K562 (cell line): ENCODE measurements around the gene FOXJ1. TPM values are rescaled to one million over a fixed set of nuclear protein-coding genes. Genes with fewer than 3 reads are reported as not detected.

Source experiments
- ATAC-seq: fragments of 200-7000 bp; cut with Tn5 transposase; 3 replicates; pipeline ENCODE4 v1.9.1; 2020; ENCODE audit warnings: moderate library complexity
- BruUV-seq: library from RNA; stranded (reverse); fragments of 400-500 nt; replicated peaks from 2 replicates; lab custom pipeline; 2021; lab: Mats Ljungman, UMichigan
- CTCF ChIA-PET: fragments of 300-600 bp; formaldehyde crosslinking; extraction: SDS; loops from one replicate; lab custom pipeline; 2021; ENCODE audit warnings: low intra/inter-chr PET ratio; lab: Yijun Ruan, JAX
- POLR2A ChIA-PET: fragments of 300-600, 350-650 bp; sonication (Branson Sonifier 250); formaldehyde crosslinking; extraction: SDS; loops from one replicate; lab custom pipeline; 2021; ENCODE audit warnings: antibody characterized with exemption, inconsistent platforms; lab: Yijun Ruan, JAX
- DNase-seq, 4 experiments: peaks; one replicate each; pipeline versions ENCODE4 v3.0.0 to v3.0.0-alpha.2; 2011 to 2018; ENCODE audit warnings: low spot score in 3 of 4, mixed read lengths in 3 of 4; ENCODE audit errors: extremely low read depth in 1 of 4
- FAIRE-seq: peaks from 2 replicates; lab custom pipeline; 2011; peaks lifted over from hg19 to GRCh38; lab: Jason Lieb, UNC
- H2AFZ ChIP-seq: 2 replicates; pipeline ENCODE4 v1.6.0; 2011; ENCODE audit warnings: low read depth, low read length, control low read depth, inconsistent platforms
- H3K27ac ChIP-seq: fragments of 200-600 bp; 3 replicates; pipeline ENCODE4 v1.8.0; 2011; ENCODE audit warnings: low read depth, mild to moderate bottlenecking, control low read depth, inconsistent platforms, low read length, moderate library complexity, mixed read lengths; ENCODE audit errors: extremely low read depth
- H3K27me3 ChIP-seq, 2 experiments: fragments of 300-600 bp in 1 of 2; 2 replicates in 1 of 2; 3 replicates in 1 of 2; pipeline versions ENCODE4 v1.6.0 to v1.8.0; 2011; ENCODE audit warnings: inconsistent platforms in 2 of 2, low read length in 2 of 2, mild to moderate bottlenecking in 1 of 2, mixed read lengths in 1 of 2, moderate library complexity in 1 of 2; ENCODE audit not compliant: control insufficient read depth in 2 of 2, insufficient read depth in 2 of 2
- H3K36me3 ChIP-seq: fragments of 300-600 bp; 3 replicates; pipeline ENCODE4 v1.8.0; 2011; ENCODE audit warnings: mild to moderate bottlenecking, low read length, inconsistent platforms; ENCODE audit not compliant: control insufficient read depth, insufficient read depth
- H3K4me1 ChIP-seq, 2 experiments: fragments of 200-600 bp in 1 of 2; replicated peaks in 1 of 2; 2 replicates in 1 of 2; 3 replicates in 1 of 2; pipeline versions ENCODE4 v1.5.1 to v1.8.0; 2011; ENCODE audit warnings: inconsistent platforms in 2 of 2, low read length in 2 of 2, mild to moderate bottlenecking in 1 of 2, mixed read lengths in 1 of 2, moderate library complexity in 1 of 2; ENCODE audit not compliant: control insufficient read depth in 2 of 2, insufficient read depth in 2 of 2
- H3K4me2 ChIP-seq: 2 replicates; pipeline ENCODE4 v1.6.1; 2011; ENCODE audit warnings: low read length, control low read depth, inconsistent platforms, mixed read lengths; ENCODE audit not compliant: insufficient read depth
- H3K4me3 ChIP-seq: fragments of 200-600 bp; sonication (generic), shearing (Covaris generic); 2 replicates; pipeline ENCODE4 v1.5.1; 2016; ENCODE audit warnings: control low read depth, inconsistent platforms
- H3K79me2 ChIP-seq: fragments of 200-600 bp; 3 replicates; pipeline ENCODE4 v1.8.0; 2011; ENCODE audit warnings: low read length, inconsistent platforms; ENCODE audit not compliant: control insufficient read depth, insufficient read depth
- H3K9ac ChIP-seq, 2 experiments: 2 replicates each; pipeline versions ENCODE4 v1.6.0 to v1.6.1; 2011; ENCODE audit warnings: low read depth in 2 of 2, low read length in 2 of 2, control low read depth in 1 of 2, inconsistent platforms in 1 of 2, mild to moderate bottlenecking in 1 of 2, mixed read lengths in 1 of 2; ENCODE audit not compliant: insufficient read depth in 1 of 2
- H3K9me1 ChIP-seq: one replicate; pipeline ENCODE4 v1.6.0; 2011; ENCODE audit warnings: inconsistent platforms, mild to moderate bottlenecking, low read length, moderate library complexity; ENCODE audit not compliant: control insufficient read depth, insufficient read depth
- H3K9me3 ChIP-seq: replicated peaks from 2 replicates; pipeline ENCODE4 v1.5.1; 2011; ENCODE audit warnings: low read depth, low read length, inconsistent platforms; ENCODE audit not compliant: control insufficient read depth, insufficient read depth
- H4K20me1 ChIP-seq: replicated peaks from 2 replicates; pipeline ENCODE4 v1.6.1; 2011; ENCODE audit warnings: low read length, inconsistent platforms, mixed read lengths; ENCODE audit not compliant: control insufficient read depth, insufficient read depth
- CCNT2 ChIP-seq: IDR thresholded peaks from 2 replicates; pipeline ENCODE4 v1.6.1; 2011; ENCODE audit warnings: borderline replicate concordance, low read depth, mild to moderate bottlenecking, moderate library complexity, mixed read lengths, low read length; ENCODE audit not compliant: insufficient read length; ENCODE audit errors: extremely low read depth
- GTF2B ChIP-seq: IDR thresholded peaks from 2 replicates; pipeline ENCODE4 v1.6.1; 2011; ENCODE audit not compliant: insufficient read length; ENCODE audit errors: extremely low read depth
- KAT7 ChIP-seq: sonication (generic); formaldehyde crosslinking; IDR thresholded peaks from 2 replicates; pipeline ENCODE4 v1.8.0; 2022; ENCODE audit warnings: missing genetic modification reagents, mild to moderate bottlenecking, borderline replicate concordance
- KLF1 ChIP-seq: fragments of 450-650 bp; IDR thresholded peaks from 2 replicates; pipeline ENCODE4 v1.6.1; 2016; ENCODE audit warnings: missing genetic modification characterization, missing compliant biosample characterization
- LEF1 ChIP-seq: fragments of 450-650 bp; IDR thresholded peaks from 2 replicates; pipeline ENCODE4 v1.6.1; 2016; ENCODE audit warnings: mild to moderate bottlenecking
- MBD2 ChIP-seq: sonication (generic); IDR thresholded peaks from 2 replicates; pipeline ENCODE4 v1.6.1; 2016; ENCODE audit warnings: low read depth, borderline replicate concordance
- NCOA4 ChIP-seq: fragments of 450-650 bp; IDR thresholded peaks from 2 replicates; pipeline ENCODE4 v1.6.1; 2018; ENCODE audit warnings: mild to moderate bottlenecking; ENCODE audit not compliant: partially characterized antibody
- NFIC ChIP-seq: fragments of 450-650 bp; IDR thresholded peaks from 2 replicates; pipeline ENCODE4 v1.6.1; 2017; ENCODE audit warnings: mild to moderate bottlenecking, inconsistent platforms
- NFRKB ChIP-seq: fragments of 450-650 bp; IDR thresholded peaks from 2 replicates; pipeline ENCODE4 v1.6.1; 2016; ENCODE audit warnings: low read depth
- RNF2 ChIP-seq: sonication (generic); IDR thresholded peaks from 2 replicates; pipeline ENCODE4 v1.6.1; 2016
- TCF7L2 ChIP-seq: fragments of 150-350 bp; IDR thresholded peaks from 2 replicates; pipeline ENCODE4 v1.6.1; 2016; ENCODE audit warnings: low read depth, mild to moderate bottlenecking, low read length, moderate library complexity
- U2AF1 ChIP-seq: fragments of 200-400 bp; formaldehyde crosslinking; optimal IDR thresholded peaks from 2 replicates; pipeline ENCODE3; 2017; ENCODE audit warnings: mild to moderate bottlenecking, low read depth, low read length, moderate library complexity
- WHSC1 ChIP-seq: IDR thresholded peaks from one replicate; pipeline ENCODE4 v1.6.1; 2012; ENCODE audit warnings: low read length, control low read depth, inconsistent platforms
- ZNF764 ChIP-seq: fragments of 250-450 bp; sonication (Bioruptor Pico); IDR thresholded peaks from 2 replicates; pipeline ENCODE4 v1.4.0; 2020; ENCODE audit warnings: low read depth, mild to moderate bottlenecking, moderate library complexity
- WGBS: fragments of 100-300 bp; shearing (Covaris generic); methylation state at CpG from one replicate; pipeline ENCODE4 v1.1.6; 2016; ENCODE audit warnings: low coverage, mixed read lengths; ENCODE audit not compliant: insufficient coverage; ENCODE audit errors: missing lambda C conversion rate; 5-methylcytosine and 5-hydroxymethylcytosine counted together
- in situ Hi-C: fragments of 300-500 bp; cut with MboI; formaldehyde crosslinking; loops from 4 replicates; pipeline ENCODE4 v1.15.0; 2018; ENCODE audit warnings: inconsistent platforms, mixed read lengths
- intact Hi-C: fragments of 100-400 bp; cut with micrococcal nuclease; formaldehyde crosslinking; loops from 2 replicates; pipeline ENCODE4 v1.14.2; 2022
- polyA plus RNA-seq, 8 experiments: library from polyadenylated mRNA; depleted of rRNA in 4 of 8; stranded (reverse) in 5 of 8; unstranded in 3 of 8; fragments of >200 nt; fragmentation: Nextera tagmentation in 2 of 8; fragmentation: Illumina TruSeq in 1 of 8; extraction: Ambion mirVana in 2 of 8; extraction: Trizol in 1 of 8; gene quantifications; 2 replicates each; pipeline versions ENCODE4 v1.2.1 to v1.2.3, GENCODE V29; 2011 to 2014; ENCODE audit warnings: inconsistent platforms in 1 of 8, missing spikeins in 1 of 8
- total RNA-seq, 7 experiments: library from RNA; depleted of rRNA in 6 of 7; stranded (reverse); fragments of >200 nt in 6 of 7; fragmentation: Illumina TruSeq in 2 of 7; extraction: Trizol in 2 of 7; gene quantifications; 2 replicates each; pipeline versions ENCODE4 v1.2.1 to v1.2.3, GENCODE V29; 2011 to 2021; ENCODE audit warnings: low replicate concordance in 1 of 7

Gene FOXJ1
- total and polyA plus RNA-seq, 9 of the 15 experiments (the other 6 are each of a cell fraction or from before 2014, with no cell fraction given): 0.07 TPM; not detected in 8

- no peak for DNase-seq
- in situ Hi-C loops: no loop called here
- intact Hi-C loops: no loop called here
- H3K27me3 ChIP-seq: peaks cover 42 to 67% of the 10 kb centered on the region in 2 experiments; a peak in 4 of 5 replicates
- WGBS: 30% methylated on average over 15 of the region's 15 CpGs
- no TSS peak for BruUV-seq
- H3K4me2 ChIP-seq: no peak overlapping the region
- H3K79me2 ChIP-seq: no peaks in the 10 kb centered on the region
- H3K9me1 ChIP-seq: no peaks in the 10 kb centered on the region
- no peak for FAIRE-seq
- no peak overlapping the region for H3K9ac ChIP-seq
- H3K36me3 ChIP-seq: no peaks in the 10 kb centered on the region
- no peak overlapping the region for H2AFZ ChIP-seq
- CTCF ChIA-PET: interaction anchor here (1.5 kb wide), 1 partner anchor 140 kb away, joined by 5 read pairs; no protein-coding TSS in a partner anchor
- H4K20me1 ChIP-seq: peaks cover 14% of the 10 kb centered on the region
- peaks cover 5 to 56% of the 10 kb centered on the region in 2 experiments; a peak in 3 of 5 replicates for H3K4me1 ChIP-seq
- ATAC-seq: no peak
- no peaks in the 10 kb centered on the region for H3K9me3 ChIP-seq
- H3K27ac ChIP-seq: no peak overlapping the region
- POLR2A ChIA-PET: interaction anchor here (1.2 kb wide), 1 partner anchor 134 kb away, joined by 4 read pairs; no protein-coding TSS in a partner anchor
- no peak overlapping the region for H3K4me3 ChIP-seq
- TF ChIP-seq RNF2 (no peak), WHSC1 (no peak), NFRKB (no peak), TCF7L2 (no peak), U2AF1 (no peak), ZNF764 (CRISPR knock-in tag) (no peak), LEF1 (no peak), MBD2 (no peak), KAT7 (no peak), NFIC (no peak), CCNT2 (no peak), GTF2B (no peak), NCOA4 (no peak), KLF1 (tag) (no peak)
Observed at GRCh38 chr17:76138896-76139752, 1.9 kb downstream of the FOXJ1 start.
